K562 (cell line): Measurements from ENCODE around the gene LRRC4C.

Source experiments
- ARID2 ChIP-seq: fragments of 450-650 bp; IDR thresholded peaks from 2 replicates; pipeline ENCODE4 v1.6.1; 2017; ENCODE audit warnings: antibody characterized with exemption, mild to moderate bottlenecking
- ATF3 ChIP-seq, 2 experiments: fragments of 450-650 bp in 1 of 2; sonication (generic) in 1 of 2; formaldehyde crosslinking in 1 of 2; IDR thresholded peaks in 1 of 2; conservative IDR thresholded peaks in 1 of 2; 2 replicates each; pipeline versions ENCODE4 v1.6.1 to v1.8.1; 2016 to 2023; ENCODE audit warnings: mild to moderate bottlenecking in 2 of 2, moderate library complexity in 2 of 2, inconsistent platforms in 1 of 2, missing genetic modification reagents in 1 of 2
- DEAF1 ChIP-seq: fragments of 450-650 bp; formaldehyde crosslinking; IDR thresholded peaks from 2 replicates; pipeline ENCODE4 v1.4.0; 2020; ENCODE audit warnings: mild to moderate bottlenecking, moderate library complexity
- SNRNP70 ChIP-seq: fragments of 200-400 bp; formaldehyde crosslinking; optimal IDR thresholded peaks from 2 replicates; pipeline ENCODE3; 2017; ENCODE audit warnings: low read depth, low read length
- TSHZ1 ChIP-seq: fragments of 250-450 bp; sonication (Bioruptor Pico); IDR thresholded peaks from 2 replicates; pipeline ENCODE4 v1.4.0; 2020; ENCODE audit warnings: mild to moderate bottlenecking, moderate library complexity
- ZNF589 ChIP-seq: fragments of 200-800 bp; sonication (Bioruptor generic); IDR thresholded peaks from 2 replicates; pipeline ENCODE4 v1.6.1; 2016; ENCODE audit warnings: low read depth, missing genetic modification characterization, missing compliant biosample characterization

- no peak for TF ChIP-seq DEAF1 (CRISPR knock-in tag)
- no peak for TF ChIP-seq TSHZ1 (CRISPR knock-in tag)
- TF ChIP-seq ZNF589 (CRISPR knock-in tag) = no peak
- TF ChIP-seq SNRNP70 = no peak
- no peak for TF ChIP-seq ATF3 (IDR thresholded peaks at IDR 0.05)
- no peak for TF ChIP-seq ATF3 (CRISPR knock-in tag; conservative IDR thresholded peaks at IDR 0.05)
- no peak for TF ChIP-seq ARID2
These were observed 81.6 kb downstream of the LRRC4C start for GRCh38 chr11:41377709-41378394.
